H9 (cell line): ENCODE results near the gene CDK9. TPM values are rescaled to one million over a fixed set of nuclear protein-coding genes. Genes with fewer than 3 reads are reported as not detected.
A peak's percentile ranks its signal among the peaks of the same experiment; 100 is the strongest.
"Not testable (repeated sequence)": the region's sequence is repeated elsewhere in the genome, so short reads cannot be mapped to it uniquely, and the experiment has no call there.

ENCODE experiments used
- DNase-seq: peaks from one replicate; pipeline ENCODE4 v3.0.0-alpha.2; 2017
- H2AFZ ChIP-seq: one replicate; pipeline ENCODE4 v1.6.1; 2013; ENCODE audit warnings: mild to moderate bottlenecking, low read length, control low read depth, moderate library complexity
- H2AK5ac ChIP-seq: 2 replicates; pipeline ENCODE4 v1.6.1; 2013; ENCODE audit warnings: low read length, control low read depth, mixed read lengths; ENCODE audit not compliant: insufficient read length
- H2BK120ac ChIP-seq: one replicate; pipeline ENCODE4 v1.6.1; 2013; ENCODE audit warnings: low read depth, mild to moderate bottlenecking, low read length, control low read depth, inconsistent platforms; ENCODE audit not compliant: poor library complexity, severe bottlenecking
- H2BK12ac ChIP-seq: 2 replicates; pipeline ENCODE4 v1.6.1; 2013; ENCODE audit warnings: low read length, control low read depth, mixed read lengths, low read depth; ENCODE audit not compliant: insufficient read length
- H2BK15ac ChIP-seq: 2 replicates; pipeline ENCODE4 v1.6.1; 2013; ENCODE audit warnings: low read depth, low read length, control low read depth
- H2BK20ac ChIP-seq: one replicate; pipeline ENCODE4 v1.6.1; 2013; ENCODE audit warnings: low read depth, mild to moderate bottlenecking, low read length, control low read depth, inconsistent platforms; ENCODE audit not compliant: poor library complexity, severe bottlenecking
- H2BK5ac ChIP-seq: 2 replicates; pipeline ENCODE4 v1.6.1; 2013; ENCODE audit warnings: low read length, control low read depth, mixed read lengths; ENCODE audit not compliant: insufficient read length
- H3K14ac ChIP-seq: 2 replicates; pipeline ENCODE4 v1.6.1; 2013; ENCODE audit warnings: low read length, control low read depth; ENCODE audit not compliant: insufficient read depth
- H3K18ac ChIP-seq: 2 replicates; pipeline ENCODE4 v1.6.1; 2013; ENCODE audit warnings: low read depth, mild to moderate bottlenecking, mixed read lengths, low read length, control low read depth; ENCODE audit not compliant: insufficient read length
- H3K23ac ChIP-seq: 2 replicates; pipeline ENCODE4 v1.6.1; 2013; ENCODE audit warnings: low read length, control low read depth, mixed read lengths, low read depth; ENCODE audit not compliant: insufficient read length
- H3K23me2 ChIP-seq: 2 replicates; pipeline ENCODE4 v1.6.1; 2013; ENCODE audit warnings: low read depth, mild to moderate bottlenecking, mixed read lengths, low read length, control low read depth; ENCODE audit not compliant: insufficient read length, poor library complexity, severe bottlenecking
- H3K27ac ChIP-seq: 2 replicates; pipeline ENCODE4 v1.5.1; 2013; ENCODE audit warnings: low read length, control low read depth, mixed read lengths, low read depth; ENCODE audit not compliant: insufficient read length
- H3K27me3 ChIP-seq: 2 replicates; pipeline ENCODE4 v1.6.1; 2013; ENCODE audit warnings: low read length, control low read depth, inconsistent platforms; ENCODE audit not compliant: insufficient read depth
- H3K4ac ChIP-seq: 2 replicates; pipeline ENCODE4 v1.6.1; 2013; ENCODE audit warnings: low read depth, mild to moderate bottlenecking, control low read depth, inconsistent platforms, low read length, moderate library complexity
- H3K4me1 ChIP-seq: 2 replicates; pipeline ENCODE4 v1.6.1; 2013; ENCODE audit warnings: low read length, control low read depth, inconsistent platforms; ENCODE audit not compliant: insufficient read depth
- H3K4me2 ChIP-seq: 2 replicates; pipeline ENCODE4 v1.6.1; 2013; ENCODE audit warnings: low read length, control low read depth, mixed read lengths; ENCODE audit not compliant: insufficient read length, insufficient read depth
- H3K56ac ChIP-seq: 2 replicates; pipeline ENCODE4 v1.6.1; 2013; ENCODE audit warnings: low read depth, mild to moderate bottlenecking, mixed read lengths, low read length, control low read depth; ENCODE audit not compliant: insufficient read length
- H3K79me1 ChIP-seq: 2 replicates; pipeline ENCODE4 v1.6.1; 2013; ENCODE audit warnings: low read depth, mild to moderate bottlenecking, moderate library complexity, low read length, control low read depth, inconsistent platforms; ENCODE audit not compliant: insufficient read depth, poor library complexity, severe bottlenecking
- H3K79me2 ChIP-seq: 2 replicates; pipeline ENCODE4 v1.6.1; 2013; ENCODE audit warnings: low read length, control low read depth, inconsistent platforms; ENCODE audit not compliant: insufficient read depth
- H3K9ac ChIP-seq: 2 replicates; pipeline ENCODE4 v1.6.1; 2013; ENCODE audit warnings: low read length, control low read depth, mixed read lengths; ENCODE audit not compliant: insufficient read length; ENCODE audit errors: extremely low read depth
- H3K9me3 ChIP-seq: one replicate; pipeline ENCODE4 v1.6.1; 2013; ENCODE audit warnings: low read depth, low read length, inconsistent platforms; ENCODE audit not compliant: control insufficient read depth
- H3T11ph ChIP-seq: one replicate; pipeline ENCODE4 v1.6.1; 2013; ENCODE audit warnings: mild to moderate bottlenecking, low read length, control low read depth, inconsistent platforms
- H4K20me1 ChIP-seq: one replicate; pipeline ENCODE4 v1.6.1; 2013; ENCODE audit not compliant: control insufficient read depth, insufficient read length, insufficient read depth
- H4K5ac ChIP-seq: 2 replicates; pipeline ENCODE4 v1.6.1; 2013; ENCODE audit warnings: low read depth, mild to moderate bottlenecking, mixed read lengths, low read length, control low read depth; ENCODE audit not compliant: insufficient read length
- H4K8ac ChIP-seq: replicated peaks from 2 replicates; pipeline ENCODE4 v1.6.1; 2013; ENCODE audit warnings: low read length, control low read depth, mixed read lengths, low read depth; ENCODE audit not compliant: insufficient read length
- H4K91ac ChIP-seq: 2 replicates; pipeline ENCODE4 v1.6.1; 2013; ENCODE audit warnings: low read depth, mild to moderate bottlenecking, moderate library complexity, mixed read lengths, low read length, control low read depth; ENCODE audit not compliant: insufficient read length
- H3K27ac Mint-ChIP-seq, 3 experiments: 2 replicates in 2 of 3; 3 replicates in 1 of 3; pipeline ENCODE4 v1.8.0; 2020 to 2021; ENCODE audit warnings: mixed read lengths in 3 of 3, mild to moderate bottlenecking in 1 of 3, moderate library complexity in 1 of 3
- H3K27me3 Mint-ChIP-seq: 2 replicates; pipeline ENCODE4 v1.8.0; 2021; ENCODE audit warnings: low read depth, mild to moderate bottlenecking, moderate library complexity, mixed read lengths
- H3K36me3 Mint-ChIP-seq, 3 experiments: 2 replicates in 2 of 3; 3 replicates in 1 of 3; pipeline ENCODE4 v1.8.0; 2020 to 2021; ENCODE audit warnings: low read depth in 3 of 3, mixed read lengths in 3 of 3; ENCODE audit not compliant: insufficient read depth in 1 of 3
- H3K4me1 Mint-ChIP-seq, 2 experiments: 2 replicates each; pipeline ENCODE4 v1.8.0; 2020; ENCODE audit warnings: mixed read lengths in 2 of 2
- H3K4me3 Mint-ChIP-seq, 2 experiments: 2 replicates in 1 of 2; 3 replicates in 1 of 2; pipeline ENCODE4 v1.8.0; 2020 to 2021; ENCODE audit warnings: mild to moderate bottlenecking in 2 of 2, mixed read lengths in 2 of 2, moderate library complexity in 1 of 2
- H3K9me3 Mint-ChIP-seq, 2 experiments: 2 replicates in 1 of 2; 3 replicates in 1 of 2; pipeline ENCODE4 v1.8.0; 2020; ENCODE audit warnings: mild to moderate bottlenecking in 2 of 2, mixed read lengths in 2 of 2, moderate library complexity in 1 of 2
- WGBS: extraction: QIAGEN DNeasy Blood & Tissue Kit; methylation state at CpG from one replicate; pipeline ENCODE4 v1.1.7; 2013; ENCODE audit warnings: missing lambda C conversion rate, low lambda C conversion rate, mixed read lengths; ENCODE audit not compliant: insufficient read length; ENCODE audit errors: extremely low coverage; 5-methylcytosine and 5-hydroxymethylcytosine counted together
- total RNA-seq: library from RNA; stranded (reverse); gene quantifications from 2 replicates; pipeline ENCODE4 v1.2.1, GENCODE V29; 2021
- TF ChIP-seq, protein P1 (sequence below): fragments of 200-600 bp; sonication (generic); conservative IDR thresholded peaks from 3 replicates; pipeline ENCODE4 v1.8.0; 2021; ENCODE audit warnings: antibody characterized with exemption, mild to moderate bottlenecking

The CDK9 gene
- total RNA-seq, 1 experiment from 2014 or later, result 85.7 TPM

DNA sequence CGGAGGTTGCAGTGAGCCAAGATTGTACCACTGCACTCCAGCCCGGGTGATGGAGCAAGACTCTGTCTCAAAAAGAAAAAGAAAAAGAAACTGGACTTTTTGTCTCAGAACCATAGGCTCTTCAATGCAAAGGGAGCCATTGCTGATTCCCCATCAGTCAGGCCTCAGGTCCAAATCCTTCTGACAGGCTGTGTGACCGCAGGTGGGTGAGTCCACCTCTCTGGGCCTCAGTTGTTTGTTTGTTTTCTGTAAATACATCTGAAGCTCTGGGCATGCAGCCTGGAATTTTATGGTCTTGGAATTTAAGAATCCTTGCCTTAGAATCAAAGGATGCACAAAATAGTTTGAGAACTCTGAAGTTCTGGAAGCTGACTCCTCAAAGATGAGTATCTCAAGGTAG, 29.6 kb upstream of the CDK9 start:
- no peak overlapping the region for H3K9ac ChIP-seq
- no peak overlapping the region for H2AK5ac ChIP-seq
- H4K8ac ChIP-seq, result no peak overlapping the region
- WGBS, result no CpG with 5 or more reads among the region's 3 CpGs
- H4K5ac ChIP-seq, result no peak overlapping the region
- no peak overlapping the region for H3T11ph ChIP-seq
- H2AFZ ChIP-seq, result no peak overlapping the region
- Mint-ChIP-seq H3K27me3 (peaks cover 52% of the 10 kb centered on the region), H3K9me3 (no peaks in the 10 kb centered on the region), H3K4me3 (peak overlapping the region in 1 of 2 experiments; percentile 76; a peak in 1 of 5 replicates), H3K36me3 (no peaks in the 10 kb centered on the region), H3K27ac (no peak overlapping the region), H3K4me1 (peaks cover 5 to 9% of the 10 kb centered on the region in 2 experiments; a peak in 3 of 4 replicates)
- TF ChIP-seq, protein P1, sequence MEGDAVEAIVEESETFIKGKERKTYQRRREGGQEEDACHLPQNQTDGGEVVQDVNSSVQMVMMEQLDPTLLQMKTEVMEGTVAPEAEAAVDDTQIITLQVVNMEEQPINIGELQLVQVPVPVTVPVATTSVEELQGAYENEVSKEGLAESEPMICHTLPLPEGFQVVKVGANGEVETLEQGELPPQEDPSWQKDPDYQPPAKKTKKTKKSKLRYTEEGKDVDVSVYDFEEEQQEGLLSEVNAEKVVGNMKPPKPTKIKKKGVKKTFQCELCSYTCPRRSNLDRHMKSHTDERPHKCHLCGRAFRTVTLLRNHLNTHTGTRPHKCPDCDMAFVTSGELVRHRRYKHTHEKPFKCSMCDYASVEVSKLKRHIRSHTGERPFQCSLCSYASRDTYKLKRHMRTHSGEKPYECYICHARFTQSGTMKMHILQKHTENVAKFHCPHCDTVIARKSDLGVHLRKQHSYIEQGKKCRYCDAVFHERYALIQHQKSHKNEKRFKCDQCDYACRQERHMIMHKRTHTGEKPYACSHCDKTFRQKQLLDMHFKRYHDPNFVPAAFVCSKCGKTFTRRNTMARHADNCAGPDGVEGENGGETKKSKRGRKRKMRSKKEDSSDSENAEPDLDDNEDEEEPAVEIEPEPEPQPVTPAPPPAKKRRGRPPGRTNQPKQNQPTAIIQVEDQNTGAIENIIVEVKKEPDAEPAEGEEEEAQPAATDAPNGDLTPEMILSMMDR, result no peak
- no peak overlapping the region for H3K4ac ChIP-seq
- no peak overlapping the region for H3K14ac ChIP-seq
- no peaks in the 10 kb centered on the region; the same call in 1 of the 2 replicates for H3K27me3 ChIP-seq
- no peaks in the 10 kb centered on the region for H4K20me1 ChIP-seq
- no peak overlapping the region for H2BK20ac ChIP-seq
- no peak overlapping the region for H2BK120ac ChIP-seq
- no peak for DNase-seq
- no peak overlapping the region for H4K91ac ChIP-seq
- H2BK12ac ChIP-seq, result no peak overlapping the region
- no peak overlapping the region for H2BK15ac ChIP-seq
- H3K4me2 ChIP-seq, result no peak overlapping the region
- no peak overlapping the region for H3K27ac ChIP-seq
- H3K79me1 ChIP-seq, result no peaks in the 10 kb centered on the region
- H3K23ac ChIP-seq, result no peak overlapping the region
- no peak overlapping the region for H2BK5ac ChIP-seq
- H3K56ac ChIP-seq, result no peak overlapping the region
- peaks cover 6% of the 10 kb centered on the region for H3K23me2 ChIP-seq
- H3K79me2 ChIP-seq, result no peaks in the 10 kb centered on the region
- peaks cover 3% of the 10 kb centered on the region; the same call in 1 of the 2 replicates for H3K4me1 ChIP-seq
- no peak overlapping the region for H3K18ac ChIP-seq
- H3K9me3 ChIP-seq, result no peaks in the 10 kb centered on the region

GRCh38 chr9:127756776-127757175, 29.1 kb upstream of the CDK9 start:
- H3K14ac ChIP-seq, DNase-seq, H3K9ac ChIP-seq, H2AK5ac ChIP-seq, H3K27ac Mint-ChIP-seq, H3K27me3 ChIP-seq, H3K4me1 ChIP-seq, H2BK120ac ChIP-seq, H3K79me1 ChIP-seq, H3K9me3 ChIP-seq, H3K4me2 ChIP-seq, H2BK15ac ChIP-seq, H3K36me3 Mint-ChIP-seq, H2BK5ac ChIP-seq, H3K4me3 Mint-ChIP-seq, H4K91ac ChIP-seq, H3K79me2 ChIP-seq, H3K27ac ChIP-seq, H4K20me1 ChIP-seq, H3K56ac ChIP-seq, H3K9me3 Mint-ChIP-seq, H2AFZ ChIP-seq, H2BK20ac ChIP-seq, H4K5ac ChIP-seq, H4K8ac ChIP-seq, H3K18ac ChIP-seq, H2BK12ac ChIP-seq, H3K23me2 ChIP-seq, H3T11ph ChIP-seq, H3K23ac ChIP-seq, H3K4ac ChIP-seq: not testable (repeated sequence)
- WGBS, result no CpG with 5 or more reads among the region's 11 CpGs
- Mint-ChIP-seq H3K4me1 (peaks cover 9 to 11% of the 10 kb centered on the region in 2 experiments), H3K27me3 (peaks cover 48% of the 10 kb centered on the region)
